GM12874 (cell line): ENCODE results near the gene PTPN18.

Source experiments
- CTCF ChIP-seq: IDR thresholded peaks from 2 replicates; pipeline ENCODE4 v1.5.1; 2011; ENCODE audit warnings: low read depth, mild to moderate bottlenecking, control low read depth, low read length, moderate library complexity; ENCODE audit not compliant: insufficient read depth

PTPN18 gene

GRCh38 chr2:130388221-130388907, 32.5 kb downstream of the PTPN18 start:
- no peak for TF ChIP-seq CTCF

GRCh38 chr2:130389358-130389757, 33.5 kb downstream of the PTPN18 start:
- TF ChIP-seq CTCF: no peak

- no peak for TF ChIP-seq CTCF
These were observed 33.9 kb downstream of the PTPN18 start for GRCh38 chr2:130389783-130390182.

GRCh38 chr2:130390460-130391057, 34.7 kb downstream of the PTPN18 start:
- TF ChIP-seq CTCF: no peak

GRCh38 chr2:130391058-130391871, 35.4 kb downstream of the PTPN18 start:
- no peak for TF ChIP-seq CTCF

- no peak for TF ChIP-seq CTCF
These were observed 36.2 kb downstream of the PTPN18 start for GRCh38 chr2:130391872-130392670.

- no peak for TF ChIP-seq CTCF
These were observed 37.6 kb downstream of the PTPN18 start for GRCh38 chr2:130393318-130393910.
